Cardiac fibroblast (primary cell): ENCODE results near the gene ERC2.

Experiments
- DNase-seq, 2 donors: peaks; one replicate each; pipeline versions ENCODE4 v3.0.0 to v3.0.0-alpha.2; 2010; ENCODE audit warnings: low read depth in 2 of 2
- H3K4me3 ChIP-seq, 2 donors: replicated peaks in 1 of 2; 1 replicate in 1 of 2; 2 replicates in 1 of 2; pipeline ENCODE4 v1.5.1; 2011; ENCODE audit warnings: low read depth in 2 of 2, low read length in 2 of 2, mild to moderate bottlenecking in 2 of 2, moderate library complexity in 1 of 2
- TF ChIP-seq, protein P1 (sequence below): IDR thresholded peaks from one replicate; pipeline ENCODE4 v1.5.1; 2011; ENCODE audit warnings: low read depth, mild to moderate bottlenecking, low read length, inconsistent platforms

Gene ERC2

GRCh38 chr3:55524565-55525244 lies 943.6 kb downstream of the ERC2 start:
- peak; percentile 53 to 69 for DNase-seq
- TF ChIP-seq, protein P1, sequence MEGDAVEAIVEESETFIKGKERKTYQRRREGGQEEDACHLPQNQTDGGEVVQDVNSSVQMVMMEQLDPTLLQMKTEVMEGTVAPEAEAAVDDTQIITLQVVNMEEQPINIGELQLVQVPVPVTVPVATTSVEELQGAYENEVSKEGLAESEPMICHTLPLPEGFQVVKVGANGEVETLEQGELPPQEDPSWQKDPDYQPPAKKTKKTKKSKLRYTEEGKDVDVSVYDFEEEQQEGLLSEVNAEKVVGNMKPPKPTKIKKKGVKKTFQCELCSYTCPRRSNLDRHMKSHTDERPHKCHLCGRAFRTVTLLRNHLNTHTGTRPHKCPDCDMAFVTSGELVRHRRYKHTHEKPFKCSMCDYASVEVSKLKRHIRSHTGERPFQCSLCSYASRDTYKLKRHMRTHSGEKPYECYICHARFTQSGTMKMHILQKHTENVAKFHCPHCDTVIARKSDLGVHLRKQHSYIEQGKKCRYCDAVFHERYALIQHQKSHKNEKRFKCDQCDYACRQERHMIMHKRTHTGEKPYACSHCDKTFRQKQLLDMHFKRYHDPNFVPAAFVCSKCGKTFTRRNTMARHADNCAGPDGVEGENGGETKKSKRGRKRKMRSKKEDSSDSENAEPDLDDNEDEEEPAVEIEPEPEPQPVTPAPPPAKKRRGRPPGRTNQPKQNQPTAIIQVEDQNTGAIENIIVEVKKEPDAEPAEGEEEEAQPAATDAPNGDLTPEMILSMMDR, result no peak
- no peak overlapping the region for H3K4me3 ChIP-seq

- TF ChIP-seq, protein P1, result no peak
- DNase-seq, result no peak
- H3K4me3 ChIP-seq, result no peak overlapping the region
These were observed 944.8 kb downstream of the ERC2 start for GRCh38 chr3:55523471-55523870.

DNA sequence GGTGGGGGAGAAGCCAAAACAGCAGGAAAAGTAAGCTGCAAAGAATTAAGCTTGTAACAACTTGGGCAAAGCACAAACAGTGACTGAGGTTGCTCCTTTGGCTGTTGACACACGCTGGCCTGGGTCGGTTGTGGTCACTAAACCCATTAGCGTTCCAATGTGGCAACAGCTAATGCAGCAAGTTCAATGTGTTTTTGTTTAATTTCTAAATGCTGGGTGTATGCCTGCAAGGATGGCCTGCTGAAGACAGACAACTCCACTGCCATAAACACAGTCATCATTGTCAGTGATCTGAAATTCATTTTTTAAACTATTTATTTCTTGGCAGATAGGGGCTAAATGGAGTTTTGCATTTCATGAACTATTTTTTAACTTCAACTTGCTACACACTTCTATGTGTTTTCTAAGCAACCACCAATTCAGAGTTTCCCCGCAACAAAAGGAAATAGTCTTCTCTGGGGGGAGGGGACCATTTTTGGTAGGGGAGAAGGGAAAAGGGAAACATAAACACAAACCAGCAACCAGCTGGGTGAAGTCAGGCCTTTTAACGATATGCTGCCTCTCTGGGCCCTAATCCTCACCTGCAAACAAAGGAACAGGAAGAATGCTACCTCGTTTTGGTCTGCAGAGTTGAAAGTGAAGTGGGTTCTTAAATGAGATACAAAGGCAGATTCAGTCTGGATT lies 946.4 kb downstream of the ERC2 start:
- H3K4me3 ChIP-seq, result no peak overlapping the region
- DNase-seq, result no peak

DNA sequence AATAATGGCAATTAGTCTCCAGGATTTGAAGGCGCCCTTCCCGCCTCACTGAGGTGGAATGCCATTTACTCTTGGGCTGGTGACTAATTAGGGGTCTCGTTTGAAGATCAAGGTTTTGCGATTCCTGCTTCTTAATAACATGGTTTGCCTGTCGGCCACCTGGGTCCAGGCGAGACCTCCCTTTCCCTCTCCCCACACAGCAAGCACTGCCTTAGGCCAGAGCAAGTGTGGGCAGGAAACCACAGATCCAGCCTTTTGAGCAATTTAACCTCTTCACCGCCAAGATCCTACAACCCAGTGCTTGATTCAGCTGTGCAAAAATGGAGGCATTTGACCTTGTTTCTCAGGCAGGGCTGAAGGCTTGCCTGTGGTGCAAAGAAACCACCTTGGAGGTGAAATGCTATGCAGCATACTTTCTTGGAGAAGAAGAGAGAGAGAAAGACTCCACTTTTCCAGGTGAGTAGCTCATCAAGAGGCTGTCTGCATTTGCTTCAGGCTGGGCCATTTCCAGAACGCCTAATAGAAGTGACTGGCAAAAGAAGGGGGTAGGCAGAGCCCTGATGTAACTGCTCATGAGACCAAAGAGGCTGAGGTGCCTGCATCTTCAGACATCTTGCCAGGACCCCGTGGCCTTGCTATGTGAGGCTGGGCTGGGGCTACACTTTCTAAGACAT lies 947.1 kb downstream of the ERC2 start:
- DNase-seq, result no peak
- TF ChIP-seq, protein P1, result no peak

More for the DNA sequence above, 946.4 kb downstream of the ERC2 start:
- TF ChIP-seq, protein P1, result no peak

GRCh38 chr3:55519019-55519418 lies 949.2 kb downstream of the ERC2 start:
- DNase-seq, result peak; percentile 7 to 37
- no peak overlapping the region for H3K4me3 ChIP-seq
- TF ChIP-seq, protein P1, result no peak

More for the DNA sequence above, 947.1 kb downstream of the ERC2 start:
- no peak overlapping the region for H3K4me3 ChIP-seq

DNA sequence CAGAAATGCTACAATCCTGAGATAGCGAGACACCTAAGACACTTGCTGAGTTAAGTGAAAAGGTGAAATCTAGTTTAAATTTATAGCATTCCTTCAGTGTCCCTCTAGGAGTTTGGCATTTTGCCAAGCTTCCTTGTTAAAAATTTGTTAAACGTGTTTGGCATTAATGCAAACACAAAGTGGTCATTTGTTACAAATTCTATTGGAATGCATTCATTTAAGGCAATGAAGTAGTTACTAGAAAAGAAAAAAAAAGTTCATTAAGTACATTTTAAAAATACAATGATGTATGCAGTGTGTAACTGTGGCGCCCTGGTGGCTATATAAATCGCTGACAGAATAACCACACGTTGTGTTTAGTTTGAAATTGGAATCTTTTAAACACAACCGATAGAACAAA lies 949.8 kb downstream of the ERC2 start:
- no peak for DNase-seq
- no peak overlapping the region for H3K4me3 ChIP-seq
- TF ChIP-seq, protein P1, result no peak
